NCI-H526 treated with DMSO at 0.1 percent for 48 hours (cell line): Measurements from ENCODE around the gene HECW1.
"Not testable (repeated sequence)": the region's sequence is repeated elsewhere in the genome, so short reads cannot be mapped to it uniquely, and the experiment has no call there.

Source experiments
- DNase-seq: peaks from one replicate; lab custom pipeline; 2025; lab: John Stamatoyannopoulos, UW

Gene HECW1

DNA sequence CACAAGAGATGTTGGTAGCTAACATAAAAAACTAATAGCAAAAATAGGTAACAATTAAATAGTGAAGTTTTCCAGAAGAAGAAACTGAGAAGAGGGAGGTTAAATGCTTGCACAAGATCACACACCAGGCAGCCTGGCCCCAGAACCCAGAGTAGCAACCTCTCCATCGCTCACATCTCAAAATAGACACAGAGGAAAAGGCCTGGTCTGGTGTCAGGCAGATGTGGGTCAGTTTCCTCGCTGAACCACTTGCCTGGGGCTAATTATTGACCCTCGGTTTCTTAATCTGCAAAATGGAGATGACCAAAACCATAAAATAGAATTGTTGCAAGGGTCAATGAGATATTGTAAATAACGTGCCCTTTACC lies 425.9 kb downstream of the HECW1 start:
- DNase-seq: no peak

DNA sequence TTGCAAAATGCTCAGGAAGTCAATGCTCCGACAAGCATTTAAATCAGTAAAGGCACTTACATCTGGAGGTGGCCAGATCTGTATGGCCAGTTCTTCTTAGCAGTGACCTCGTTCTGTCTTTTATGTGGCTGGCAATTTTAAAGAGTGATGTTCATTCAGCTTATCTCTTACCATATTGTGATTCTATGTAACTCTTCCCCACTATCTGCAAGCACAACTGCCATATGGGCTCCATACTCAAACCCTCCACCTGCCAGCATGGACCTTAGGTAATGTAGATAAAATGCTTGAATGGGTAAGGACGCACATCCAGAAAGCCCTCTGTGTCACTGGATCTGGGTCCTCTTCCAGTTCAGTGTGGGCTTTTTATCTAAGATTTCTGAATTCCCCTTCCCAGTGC lies 428.0 kb downstream of the HECW1 start:
- DNase-seq: no peak

DNA sequence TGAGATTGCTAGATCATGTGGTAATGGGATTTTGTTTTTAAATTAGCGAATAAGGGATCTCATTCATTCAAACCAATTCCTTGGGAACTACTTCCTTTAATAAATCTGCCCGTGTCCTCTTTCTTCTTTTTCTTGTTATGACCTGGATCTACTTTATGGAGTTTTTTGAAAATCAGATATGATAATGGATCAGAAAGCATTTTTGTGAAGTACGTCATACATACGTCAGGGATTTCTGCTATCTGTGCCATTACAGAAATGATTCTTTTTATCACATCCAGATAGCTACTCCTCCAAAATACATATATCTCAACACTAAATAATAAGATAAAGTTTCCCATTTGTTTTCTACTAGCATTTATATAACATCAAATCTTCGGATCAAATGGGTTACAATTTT lies 430.3 kb downstream of the HECW1 start:
- DNase-seq: no peak

DNA sequence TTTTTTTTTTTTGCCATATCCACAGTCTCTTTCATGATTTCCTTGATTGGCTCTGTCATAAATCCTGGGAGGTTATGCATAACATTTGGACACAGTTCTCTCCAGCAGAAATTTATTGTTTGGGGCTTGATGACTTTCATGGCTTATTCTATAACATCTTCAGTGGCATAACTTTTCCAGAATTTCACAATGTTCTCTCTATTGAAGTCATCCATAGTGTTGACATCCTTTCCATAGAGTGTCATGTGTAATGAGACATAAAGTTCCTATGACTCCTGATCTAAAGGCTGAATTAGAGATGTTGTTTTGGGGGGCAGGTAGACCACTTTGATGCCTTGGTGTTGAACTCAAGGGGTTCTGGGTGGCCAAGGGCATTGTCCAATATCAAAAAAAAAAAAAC lies 433.8 kb downstream of the HECW1 start:
- no peak for DNase-seq

DNA sequence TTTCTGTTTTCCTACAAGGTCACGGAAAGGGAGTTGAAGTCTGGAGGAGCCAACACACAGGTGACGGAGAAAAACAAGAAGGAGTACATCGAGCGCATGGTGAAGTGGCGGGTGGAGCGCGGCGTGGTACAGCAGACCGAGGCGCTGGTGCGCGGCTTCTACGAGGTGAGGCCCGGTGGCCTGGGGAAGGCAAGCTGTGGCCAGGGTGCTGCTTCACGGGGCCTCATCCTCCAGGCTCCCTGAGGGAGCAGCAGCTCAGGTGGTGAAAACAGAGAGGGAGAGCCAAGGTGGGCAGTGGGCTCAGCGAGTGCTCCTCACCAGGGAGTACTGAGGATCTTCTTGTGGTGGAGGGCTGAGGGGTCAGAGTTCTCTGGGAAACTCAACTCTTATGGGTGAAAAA lies 438.0 kb downstream of the HECW1 start:
- DNase-seq: no peak

DNA sequence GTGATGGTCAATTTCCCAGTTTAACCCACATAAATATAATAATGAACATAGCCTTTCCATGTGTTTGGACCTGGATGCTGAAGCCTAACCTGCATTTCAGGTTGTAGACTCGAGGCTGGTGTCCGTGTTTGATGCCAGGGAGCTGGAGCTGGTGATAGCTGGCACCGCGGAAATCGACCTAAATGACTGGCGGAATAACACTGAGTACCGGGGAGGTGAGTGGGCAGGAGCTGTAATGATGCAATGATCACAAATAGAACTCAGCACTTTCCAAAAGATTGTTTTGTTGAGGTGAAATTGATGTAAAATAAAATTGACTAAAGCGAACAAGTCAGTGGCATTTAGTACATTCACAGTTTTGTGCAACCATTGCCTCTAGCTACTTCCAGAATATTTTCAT lies 439.7 kb downstream of the HECW1 start:
- DNase-seq: no peak

DNA sequence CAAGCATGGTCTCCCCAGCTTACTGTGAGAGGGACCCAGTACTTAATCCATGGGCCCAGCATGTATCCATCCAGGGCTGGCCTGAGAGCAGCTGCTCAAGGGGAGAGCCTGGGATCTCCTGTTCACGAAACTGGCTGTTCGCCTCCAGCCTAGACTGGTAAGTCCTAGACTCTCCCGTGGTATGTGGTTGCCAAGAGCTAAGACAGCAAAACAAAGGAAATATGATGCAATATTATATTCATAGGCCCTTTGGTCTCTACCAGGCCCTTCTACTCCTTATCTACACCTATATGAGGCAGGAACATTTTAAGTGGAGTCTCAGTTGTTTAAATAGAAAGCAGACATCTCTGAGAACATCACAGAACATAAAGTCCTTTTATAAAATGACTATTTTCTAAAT lies 441.6 kb downstream of the HECW1 start:
- no peak for DNase-seq

DNA sequence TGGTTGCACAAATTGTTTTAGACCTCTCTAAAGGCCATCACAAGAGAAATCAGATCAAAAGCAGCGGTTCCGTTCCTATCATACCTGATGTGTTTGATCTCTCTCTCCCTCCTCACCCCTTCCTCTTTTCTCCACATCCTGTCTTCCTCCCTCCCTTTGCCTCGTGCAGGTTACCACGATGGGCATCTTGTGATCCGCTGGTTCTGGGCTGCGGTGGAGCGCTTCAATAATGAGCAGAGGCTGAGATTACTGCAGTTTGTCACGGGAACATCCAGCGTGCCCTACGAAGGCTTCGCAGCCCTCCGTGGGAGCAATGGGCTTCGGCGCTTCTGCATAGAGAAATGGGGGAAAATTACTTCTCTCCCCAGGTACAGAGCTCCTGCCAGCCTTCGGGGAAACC lies 442.0 kb downstream of the HECW1 start:
- DNase-seq: no peak

DNA sequence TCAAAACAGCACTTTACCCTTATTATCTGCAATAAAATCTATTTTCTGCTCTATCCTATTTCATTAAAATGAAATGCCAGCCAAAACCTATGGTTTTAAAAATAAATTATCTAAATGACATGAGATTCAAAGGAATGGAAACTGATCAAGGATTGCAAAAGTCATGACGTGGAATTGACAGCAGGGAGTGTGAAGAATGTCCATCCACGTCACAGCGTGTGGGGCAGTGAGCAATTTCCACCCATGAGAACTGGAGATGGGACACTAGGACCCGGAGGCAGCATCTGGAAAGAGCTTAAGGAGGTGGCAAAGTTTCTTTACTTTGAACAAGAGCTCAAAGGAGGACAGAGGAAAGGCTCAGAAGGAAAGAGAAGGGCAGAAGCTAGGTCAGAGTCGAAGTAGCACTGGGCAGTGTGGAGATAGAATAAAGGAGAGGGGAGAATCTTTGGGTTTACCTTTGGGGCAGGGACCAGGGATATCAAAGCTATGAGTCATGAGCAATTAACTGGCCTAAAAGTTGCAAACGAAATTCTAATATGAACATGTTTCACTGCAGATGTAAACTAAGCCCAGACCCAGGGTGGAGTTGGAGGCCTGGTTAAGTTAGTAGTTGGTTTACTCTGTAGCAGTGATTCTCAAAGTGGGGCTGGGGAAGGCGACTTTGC lies 445.5 kb downstream of the HECW1 start:
- no peak for DNase-seq

DNA sequence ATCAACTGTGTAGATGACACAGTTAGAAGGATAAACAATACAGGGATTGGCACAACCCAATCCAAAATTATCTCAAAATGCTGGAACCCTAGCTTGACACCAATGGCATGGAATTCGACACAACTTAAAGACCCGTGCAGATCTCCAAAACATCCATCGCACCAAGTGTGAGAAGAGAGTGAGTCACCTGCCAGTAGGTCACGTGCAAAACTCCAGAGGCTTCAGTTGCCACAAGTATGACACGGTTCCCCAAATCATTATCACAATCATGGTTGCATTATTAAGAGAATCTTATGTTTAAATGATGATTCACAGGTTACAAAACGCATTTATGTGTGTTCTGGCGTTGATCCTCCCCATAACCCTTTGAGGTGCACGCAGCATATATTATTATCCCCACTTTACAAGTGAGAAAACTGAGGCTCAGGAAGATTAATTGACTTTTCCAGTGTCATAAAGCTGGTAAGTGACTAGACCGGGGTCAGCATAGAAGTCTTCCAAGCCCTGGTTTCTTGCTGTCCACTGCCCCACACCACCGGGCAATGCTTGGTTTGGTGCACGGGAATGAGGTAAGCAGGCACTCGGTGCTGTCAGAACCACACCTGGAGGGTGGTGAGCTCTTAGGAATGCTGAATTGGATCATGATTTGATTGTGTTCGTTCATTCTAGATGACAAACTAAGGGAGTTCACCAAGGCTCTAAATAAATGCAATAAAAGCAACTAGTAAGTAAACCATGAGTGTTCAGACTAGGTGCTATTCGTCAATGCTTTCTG lies 446.9 kb downstream of the HECW1 start:
- no peak for DNase-seq

DNA sequence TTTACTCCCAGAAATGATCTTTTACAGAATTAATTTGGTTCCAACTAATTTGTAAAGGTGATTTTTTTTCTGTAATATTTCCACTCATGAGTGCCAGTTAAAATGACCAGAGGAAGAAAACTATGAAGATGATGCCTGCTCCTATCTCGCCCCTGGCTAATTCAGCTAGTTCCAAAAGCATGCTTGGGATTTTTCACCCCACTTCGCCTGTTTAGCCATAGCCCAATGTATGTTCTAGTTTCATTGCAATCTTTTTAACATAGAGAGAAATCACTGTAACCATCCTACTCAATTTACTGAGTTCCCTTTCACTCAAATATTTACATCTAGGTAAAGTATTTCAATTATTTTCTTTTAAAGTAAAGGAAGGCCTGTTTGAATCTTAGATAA lies 447.5 kb downstream of the HECW1 start:
- no peak for DNase-seq

DNA sequence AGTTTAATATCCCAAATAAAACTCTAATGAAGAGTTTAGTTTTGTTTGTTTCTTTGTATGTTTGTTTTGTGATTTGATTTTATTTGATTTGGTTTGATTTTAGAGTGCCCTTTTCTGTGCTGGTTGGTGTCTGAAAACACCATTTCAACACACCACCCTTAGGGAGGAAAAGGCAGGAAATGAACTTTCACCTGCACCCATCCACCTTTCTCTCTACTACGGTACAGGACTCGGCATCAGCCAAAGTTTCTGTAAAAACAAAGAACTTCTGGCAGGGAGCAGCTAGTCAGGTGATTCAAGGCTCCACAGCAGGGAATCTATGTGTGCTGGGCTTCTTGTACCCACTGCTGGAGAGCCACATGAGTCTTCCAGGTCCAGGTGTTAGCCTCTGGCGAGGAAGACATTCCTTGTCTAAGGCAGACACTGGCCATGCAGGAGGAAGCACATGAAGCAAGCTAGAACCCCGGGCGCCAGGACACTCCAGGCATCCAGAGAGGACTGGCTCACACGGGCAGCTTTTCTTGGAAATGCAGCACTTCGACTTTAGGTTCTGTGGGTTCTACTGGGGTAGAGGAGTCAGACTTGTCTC lies 448.4 kb downstream of the HECW1 start:
- no peak for DNase-seq

DNA sequence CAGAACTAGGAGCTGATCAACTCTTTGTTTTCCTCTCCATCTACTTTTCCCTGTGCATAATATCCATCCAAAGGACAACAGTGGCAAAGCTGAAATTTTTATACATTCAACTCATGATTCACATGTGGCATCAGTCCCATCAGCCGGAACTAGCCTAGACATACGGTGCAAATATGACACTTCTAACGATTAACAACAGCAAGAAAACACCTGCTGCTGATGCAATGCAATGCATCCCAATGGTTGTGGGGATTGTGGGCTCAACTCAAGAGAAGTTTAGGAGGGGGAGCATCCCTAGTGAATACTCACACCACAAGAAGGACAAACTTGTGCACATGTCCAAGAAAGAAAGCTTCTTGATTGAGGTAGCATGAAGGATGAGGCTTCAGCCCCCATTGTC lies 449.9 kb downstream of the HECW1 start:
- no peak for DNase-seq

DNA sequence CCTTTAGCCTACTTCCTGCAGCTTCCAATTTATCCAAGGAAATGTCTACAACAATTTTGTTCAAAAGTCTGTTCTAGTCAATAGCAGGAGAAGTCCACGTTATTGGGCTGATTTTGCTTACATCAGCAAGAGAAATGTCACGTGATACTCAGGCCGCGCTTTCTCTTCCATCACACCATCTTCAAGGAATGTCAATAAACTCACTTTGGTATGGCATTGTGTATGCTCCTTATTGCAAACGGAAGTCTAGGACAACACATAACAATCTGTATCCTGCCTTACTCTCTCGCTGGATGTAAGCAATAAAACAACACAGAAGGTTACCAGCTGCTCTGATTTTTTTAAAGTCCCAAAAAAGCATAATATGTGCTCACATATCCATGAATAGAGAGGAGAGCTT lies 453.3 kb downstream of the HECW1 start:
- DNase-seq: no peak

DNA sequence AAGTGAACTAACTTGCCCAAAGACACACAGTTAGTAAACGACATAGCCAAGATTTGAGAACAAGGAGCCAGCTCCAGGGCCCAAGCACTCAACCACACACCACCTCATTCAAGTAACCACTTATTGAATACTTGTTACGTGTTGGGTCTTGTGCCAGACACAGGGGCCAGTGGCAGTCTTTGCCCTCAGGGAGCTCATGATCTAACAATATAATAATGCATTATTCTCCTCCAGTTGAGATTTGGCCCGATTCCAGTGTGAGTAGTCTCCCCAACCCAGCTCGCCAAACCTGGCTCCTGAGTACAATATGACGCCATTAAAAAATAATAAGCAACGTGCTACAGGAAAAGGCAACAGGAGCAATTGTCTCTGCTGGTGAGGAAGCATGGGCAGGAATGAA lies 456.1 kb downstream of the HECW1 start:
- no peak for DNase-seq

DNA sequence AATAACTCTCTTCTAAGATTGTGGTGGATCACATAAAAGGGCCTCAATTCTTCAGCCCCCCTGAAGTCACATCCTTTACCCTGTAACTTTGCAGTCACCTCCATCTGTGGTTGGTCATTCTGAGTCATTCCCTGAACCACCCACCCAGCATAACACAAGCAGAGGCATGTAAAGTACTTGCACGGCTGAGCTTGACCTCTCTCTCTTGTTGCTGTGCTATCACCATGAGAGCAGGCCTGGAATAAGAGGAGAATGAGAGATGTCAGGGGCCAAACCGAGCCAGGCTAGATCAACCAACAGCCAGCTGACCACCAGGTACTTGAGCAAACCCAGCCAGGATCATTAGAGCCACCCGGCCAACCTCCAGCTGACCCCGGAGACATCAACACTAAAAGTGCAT lies 457.0 kb downstream of the HECW1 start:
- no peak for DNase-seq

DNA sequence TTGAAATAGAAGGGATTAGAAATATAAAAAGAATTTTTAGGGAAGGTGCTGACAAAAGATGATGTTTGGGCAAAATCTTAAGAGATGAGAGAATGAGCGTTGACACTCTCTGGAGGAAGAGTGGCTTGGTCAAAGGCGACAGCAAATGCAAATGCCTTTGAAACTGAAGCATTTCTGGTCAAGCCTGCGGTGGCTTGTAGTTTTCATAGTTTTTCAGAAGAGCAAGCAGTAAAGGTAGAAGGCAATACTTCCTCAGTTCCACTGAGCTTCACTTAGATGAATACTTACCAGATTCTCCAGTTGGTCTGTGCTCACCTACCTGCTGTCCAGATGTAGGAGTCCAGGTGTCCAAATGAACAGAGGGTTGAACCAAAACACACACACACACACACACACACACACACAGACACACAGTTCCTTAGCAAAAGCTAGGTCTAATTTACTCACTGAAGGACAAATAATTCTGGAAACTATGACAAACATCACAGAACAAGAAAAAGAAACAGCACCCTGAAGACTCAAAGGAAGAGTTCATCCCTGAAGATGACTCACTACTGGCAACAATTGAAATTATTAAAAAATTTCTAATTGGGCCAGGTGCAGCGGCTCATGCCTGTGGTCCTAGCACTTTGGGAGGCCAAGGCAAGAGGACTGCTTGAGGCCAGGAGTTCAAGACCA lies 458.4 kb downstream of the HECW1 start:
- no peak for DNase-seq

DNA sequence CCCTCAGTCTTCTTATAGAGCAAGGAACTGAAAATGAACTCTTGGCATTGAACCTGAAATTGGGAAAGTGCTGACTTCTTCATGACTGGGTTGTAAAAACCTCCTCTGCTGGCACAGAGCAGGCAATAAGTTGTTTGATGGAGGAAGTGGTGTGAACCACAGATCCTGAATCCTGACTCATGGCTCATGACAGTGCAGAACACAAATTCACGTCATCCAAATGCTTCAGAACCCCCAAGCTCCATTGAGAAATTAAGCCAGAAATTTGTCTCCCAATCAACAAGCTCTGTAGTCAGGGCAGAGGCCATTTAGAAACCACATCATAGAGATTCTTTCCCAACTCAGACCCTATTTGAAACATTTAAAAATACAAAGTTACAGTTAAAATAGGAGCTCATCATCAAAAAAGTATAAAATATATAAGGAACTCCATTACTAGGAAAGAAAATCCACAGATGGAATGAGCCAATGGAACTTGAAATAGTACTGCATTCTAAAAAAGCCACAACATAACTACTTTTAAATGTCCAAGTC lies 460.1 kb downstream of the HECW1 start:
- DNase-seq: no peak

DNA sequence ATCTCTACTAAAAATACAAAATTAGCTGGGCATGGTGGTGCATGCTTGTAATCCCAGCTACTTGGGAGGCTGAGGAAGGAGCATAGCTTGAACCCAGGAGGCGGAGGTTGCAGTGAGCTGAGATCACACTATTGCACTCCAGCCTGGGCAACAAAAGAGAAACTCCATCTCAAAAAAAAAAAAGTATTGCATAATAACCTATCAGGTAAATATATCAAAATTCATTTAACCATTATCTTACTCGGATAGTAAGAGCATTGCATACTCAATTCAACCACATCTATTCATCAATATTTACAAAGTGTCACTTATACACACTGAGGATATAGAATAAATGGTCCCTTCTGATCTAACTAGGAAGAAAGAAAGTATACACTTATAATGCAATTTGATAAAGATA lies 461.4 kb downstream of the HECW1 start:
- DNase-seq: not testable (repeated sequence)

DNA sequence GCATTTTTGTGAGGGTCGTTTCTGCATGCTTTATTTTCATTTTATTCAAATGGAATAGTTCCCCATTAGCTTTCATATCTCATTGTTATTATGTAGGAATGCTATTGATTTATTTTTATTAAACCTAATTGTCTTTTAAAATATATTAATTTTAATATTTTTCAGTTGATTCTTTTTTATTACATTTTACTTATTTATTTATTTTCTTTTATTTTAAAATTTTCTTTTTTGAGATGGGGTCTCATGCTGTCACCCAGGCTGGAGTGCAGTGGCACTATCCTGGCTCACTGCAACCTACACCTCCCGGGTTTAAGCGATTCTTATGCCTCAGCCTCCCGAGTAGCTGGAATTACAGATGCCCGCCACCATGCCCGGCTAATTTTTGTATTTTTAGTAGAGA lies 463.1 kb downstream of the HECW1 start:
- no peak for DNase-seq

DNA sequence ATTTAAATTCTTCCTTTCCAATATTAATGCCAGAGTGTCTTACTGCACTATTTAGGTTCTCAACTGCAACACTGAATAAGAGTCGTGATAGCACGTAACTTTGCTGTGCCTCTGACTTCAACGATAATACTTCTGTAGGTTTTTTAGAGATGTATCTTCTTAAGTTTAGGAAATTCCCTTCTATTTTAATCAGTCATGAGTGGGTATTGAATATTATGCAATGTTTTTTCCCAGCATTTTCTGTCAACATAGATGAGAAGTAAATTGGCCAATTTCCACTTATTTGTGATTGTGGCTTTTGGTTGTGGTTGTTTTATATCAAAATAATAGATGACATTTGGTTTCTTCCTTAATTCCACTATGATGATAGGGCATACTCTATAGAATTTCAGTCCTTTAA lies 463.8 kb downstream of the HECW1 start:
- no peak for DNase-seq

DNA sequence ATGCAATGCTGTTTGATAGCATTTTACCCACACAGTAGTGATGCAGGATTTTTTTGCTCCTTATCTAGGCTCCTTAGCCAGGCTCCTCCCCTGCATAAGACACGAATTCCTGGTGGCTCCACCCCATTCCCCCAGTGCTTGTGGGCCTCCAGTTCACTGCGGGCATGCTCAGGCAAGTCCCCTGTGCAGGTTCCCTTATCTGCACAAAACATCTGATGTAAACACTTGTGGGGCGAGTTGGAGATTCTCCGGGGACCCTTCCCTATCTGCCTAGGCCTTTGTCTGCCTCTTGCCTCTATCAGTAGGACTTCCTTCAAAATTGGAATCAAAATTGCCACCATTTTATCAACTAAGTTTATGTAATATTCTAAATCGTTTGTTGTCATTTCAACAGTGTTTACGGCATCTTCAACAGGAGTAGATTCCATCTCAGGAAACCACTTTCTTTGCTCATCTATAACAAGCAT lies 465.1 kb downstream of the HECW1 start:
- DNase-seq: no peak
